B cell (primary cell): ENCODE measurements around the gene AP5B1. TPM values are rescaled to one million over a fixed set of nuclear protein-coding genes. Genes with fewer than 3 reads are reported as not detected.

Experiments
- ATAC-seq: fragments of 200-7000 bp; cut with Tn5 transposase; one replicate; pipeline ENCODE4 v1.10.0; 2021; ENCODE audit warnings: low read depth, mild to moderate bottlenecking, moderate number of reproducible peaks, moderate library complexity
- CTCF ChIA-PET: fragments of 350-600 bp; sonication (Branson Sonifier 250); formaldehyde crosslinking; loops from one replicate; lab custom pipeline; 2021; ENCODE audit warnings: antibody characterized with exemption, inconsistent platforms; lab: Charles Lee
- POLR2A ChIA-PET: fragments of 350-600 bp; sonication (Branson Sonifier 250); formaldehyde crosslinking; loops from one replicate; lab custom pipeline; 2021; ENCODE audit warnings: antibody characterized with exemption; lab: Charles Lee
- DNase-seq: peaks from one replicate; pipeline ENCODE4 v3.0.0; 2013
- H2AFZ ChIP-seq: 2 replicates; pipeline ENCODE4 v1.6.1; 2012; ENCODE audit warnings: mild to moderate bottlenecking, low read depth, low read length; ENCODE audit not compliant: insufficient read depth, poor library complexity, severe bottlenecking
- H3K27ac ChIP-seq, 2 donors: 1 replicate in 1 of 2; 2 replicates in 1 of 2; pipeline ENCODE4 v1.5.1; 2012 to 2013; ENCODE audit warnings: low read length in 2 of 2, mild to moderate bottlenecking in 2 of 2, moderate library complexity in 1 of 2
- H3K27me3 ChIP-seq, 4 experiments: fragments of 200-600 bp in 1 of 4; sonication (generic) in 1 of 4; replicated peaks in 1 of 4; 1 replicate in 2 of 4; 2 replicates in 2 of 4; pipeline versions ENCODE4 v1.6.1 to v1.7.0; 2013 to 2016; ENCODE audit warnings: low read length in 3 of 4, mild to moderate bottlenecking in 2 of 4, mixed read lengths in 1 of 4, moderate library complexity in 1 of 4; ENCODE audit not compliant: insufficient read depth in 4 of 4, control insufficient read depth in 3 of 4; ENCODE audit errors: control extremely low read depth in 1 of 4
- H3K36me3 ChIP-seq, 2 experiments: replicated peaks in 1 of 2; 1 replicate in 1 of 2; 2 replicates in 1 of 2; pipeline versions ENCODE4 v1.6.1 to v1.7.1; 2013; ENCODE audit warnings: low read length in 1 of 2; ENCODE audit not compliant: insufficient read depth in 2 of 2, control insufficient read depth in 1 of 2; ENCODE audit errors: control extremely low read depth in 1 of 2, extremely low read depth in 1 of 2
- H3K4me1 ChIP-seq, 2 donors: fragments of 200-600 bp in 1 of 2; sonication (generic) in 1 of 2; 1 replicate in 1 of 2; 2 replicates in 1 of 2; pipeline versions ENCODE4 v1.5.1 to v1.6.1; 2013 to 2017; ENCODE audit warnings: low read length in 2 of 2; ENCODE audit not compliant: control insufficient read depth in 2 of 2, insufficient read depth in 2 of 2
- H3K4me2 ChIP-seq: replicated peaks from 2 replicates; pipeline ENCODE3; 2012; ENCODE audit warnings: mild to moderate bottlenecking, low read depth, low read length; ENCODE audit not compliant: poor library complexity, severe bottlenecking
- H3K4me3 ChIP-seq, 5 experiments: fragments of 200-600 bp in 1 of 5; sonication (generic) in 1 of 5; 1 replicate in 3 of 5; 2 replicates in 2 of 5; pipeline versions ENCODE4 v1.5.1 to v1.7.0; 2011 to 2016; ENCODE audit warnings: low read length in 4 of 5, mild to moderate bottlenecking in 4 of 5, low read depth in 2 of 5, control low read depth in 1 of 5, moderate library complexity in 1 of 5; ENCODE audit not compliant: insufficient read depth in 1 of 5; ENCODE audit errors: control extremely low read depth in 1 of 5, extremely low read depth in 1 of 5
- H3K79me2 ChIP-seq: fragments of 200-600 bp; sonication (generic); one replicate; pipeline ENCODE4 v1.6.0; 2016; ENCODE audit warnings: low read length; ENCODE audit not compliant: control insufficient read depth, insufficient read depth
- H3K9ac ChIP-seq: fragments of 200-600 bp; sonication (generic); 2 replicates; pipeline ENCODE4 v1.6.1; 2017; ENCODE audit warnings: mild to moderate bottlenecking, low read length, moderate library complexity
- H3K9me3 ChIP-seq, 3 donors: one replicate each; pipeline versions ENCODE4 v1.6.1 to v1.7.1; 2013; ENCODE audit warnings: low read length in 2 of 3; ENCODE audit not compliant: control insufficient read depth in 2 of 3, insufficient read depth in 1 of 3; ENCODE audit errors: control extremely low read depth in 1 of 3
- H4K20me1 ChIP-seq: 2 replicates; pipeline ENCODE4 v1.6.0; 2012; ENCODE audit warnings: mild to moderate bottlenecking, low read length; ENCODE audit not compliant: insufficient read depth, control insufficient read depth, poor library complexity, severe bottlenecking
- H3K27ac Mint-ChIP-seq: one replicate; pipeline ENCODE4 v1.8.0; 2021; ENCODE audit warnings: mixed read lengths
- H3K27me3 Mint-ChIP-seq: one replicate; pipeline ENCODE4 v1.8.0; 2021; ENCODE audit warnings: mixed read lengths
- H3K4me1 Mint-ChIP-seq: one replicate; pipeline ENCODE4 v1.8.0; 2021; ENCODE audit warnings: mixed read lengths
- H3K4me3 Mint-ChIP-seq: one replicate; pipeline ENCODE4 v1.8.0; 2021; ENCODE audit warnings: mixed read lengths
- H3K9me3 Mint-ChIP-seq: one replicate; pipeline ENCODE4 v1.8.0; 2022; ENCODE audit warnings: mixed read lengths; ENCODE audit not compliant: insufficient read depth
- CTCF ChIP-seq: fragments of 200-600 bp; IDR thresholded peaks from one replicate; pipeline ENCODE4 v1.8.0; 2022; ENCODE audit warnings: antibody characterized with exemption, mild to moderate bottlenecking
- EZH2 ChIP-seq: IDR thresholded peaks from 2 replicates; pipeline ENCODE4 v1.6.1; 2012; ENCODE audit warnings: borderline replicate concordance, low read depth, mild to moderate bottlenecking, moderate library complexity, low read length; ENCODE audit not compliant: insufficient read depth, poor library complexity, severe bottlenecking
- WGBS: methylation state at CpG from one replicate; pipeline ENCODE4 v1.1.5; 2013; ENCODE audit warnings: missing lambda C conversion rate; ENCODE audit not compliant: insufficient coverage; 5-methylcytosine and 5-hydroxymethylcytosine counted together
- intact Hi-C: fragments of 100-400 bp; cut with micrococcal nuclease; formaldehyde crosslinking; loops from one replicate; pipeline ENCODE4 v1.10.0; 2022
- polyA plus RNA-seq: library from polyadenylated mRNA; depleted of rRNA; stranded (reverse); fragments of >200 nt; gene quantifications from 2 replicates; pipeline ENCODE4 v1.2.3, GENCODE V29; 2012
- total RNA-seq, 2 donors: library from RNA; stranded (reverse); fragments of 120-200 nt in 1 of 2; gene quantifications; 1 replicate in 1 of 2; 2 replicates in 1 of 2; pipeline versions ENCODE4 v1.2.3 to v1.2.4, GENCODE V29; 2013 to 2022

Gene AP5B1
- total and polyA plus RNA-seq, 2 donors (not counting 1 experiment from before 2014, with no cell fraction given): 9.6 to 25.2 TPM

DNA sequence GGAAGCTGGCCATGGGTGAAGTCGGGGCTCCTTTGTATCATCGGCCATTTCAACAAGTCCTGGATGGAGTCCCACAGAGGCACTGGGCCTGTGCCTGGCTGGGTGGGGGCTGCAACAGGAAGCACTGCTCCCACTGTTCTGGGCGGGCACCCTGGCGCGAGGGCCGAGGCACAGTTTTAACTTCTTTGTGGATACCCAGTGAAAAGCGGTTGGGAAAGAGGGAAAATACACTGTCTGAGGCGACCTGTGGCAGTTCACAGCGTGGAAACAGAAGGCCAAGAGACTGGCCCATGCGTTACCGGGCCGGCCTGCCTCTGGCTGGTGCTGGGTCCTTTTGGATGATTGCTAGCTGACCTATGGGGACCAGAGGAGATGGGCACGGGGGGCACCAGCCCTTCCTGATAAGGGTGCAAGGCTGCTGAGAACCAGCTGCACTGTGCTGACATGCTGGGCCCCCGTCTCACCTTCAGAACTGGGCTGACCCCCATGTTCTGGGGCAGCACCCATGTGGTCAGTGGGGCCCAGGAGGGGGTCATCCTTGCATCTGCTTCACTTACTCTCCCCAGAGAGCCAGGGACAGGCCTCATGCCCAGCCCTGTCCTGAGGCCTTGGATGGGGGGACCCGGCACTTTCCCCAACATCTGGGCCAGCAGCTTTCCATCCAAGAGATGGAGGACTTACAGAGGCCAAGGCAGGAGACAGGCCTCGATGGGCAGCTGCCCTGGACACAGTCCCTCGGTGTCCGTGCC is 10.3 kb upstream of the AP5B1 start:
- Histone ChIP-seq H2AFZ (peak overlapping the region; percentile 69), H3K4me1 (peaks cover 25 to 41% of the 10 kb centered on the region in 2 donors), H3K4me2 (peak overlapping the region; percentile 62), H3K79me2 (no peaks in the 10 kb centered on the region), H3K9me3 (peaks cover 0 to 19% (median 0%) of the 10 kb centered on the region in 3 donors), H3K36me3 (no peaks in the 10 kb centered on the region), H3K9ac (no peak overlapping the region), H3K27ac (no peak overlapping the region), H4K20me1 (no peaks in the 10 kb centered on the region), H3K27me3 (peaks cover 0 to 54% (median 24%) of the 10 kb centered on the region in 4 experiments), H3K4me3 (no peak overlapping the region)
- TF ChIP-seq CTCF (no peak), EZH2 (no peak)
- Mint-ChIP-seq H3K4me1 (peaks cover 42% of the 10 kb centered on the region), H3K27me3 (peaks cover 6% of the 10 kb centered on the region), H3K27ac (peak overlapping the region; percentile 89), H3K4me3 (peak overlapping the region; percentile 34), H3K9me3 (no peaks in the 10 kb centered on the region)
- intact Hi-C loops: loop anchor here (1.0 kb wide), 1 partner anchor 11 kb away; the partner anchor contains the start of gene AP5B1
- 95% methylated on average over 17 of the region's 18 CpGs for WGBS
- DNase-seq (no peak), ATAC-seq (no peak)
- ChIA-PET POLR2A (interaction anchor here (0.5 to 2.3 kb wide), 4 partner anchors 11 to 428 kb away, joined by 3 to 12 read pairs (median 6); partner anchors contain the start of gene KAT5), CTCF (interaction anchor here (0.6 to 7.2 kb wide), 4 partner anchors 11 to 299 kb away, joined by 3 to 48 read pairs (median 20); partner anchors contain the start of gene AP5B1)
